ENCODE measurements around the gene TM9SF3. TPM values are rescaled to one million over a fixed set of nuclear protein-coding genes. Genes with fewer than 3 reads are reported as not detected.

Gene TM9SF3
- total RNA-seq, 4 donors from 2014 or later = 54.4 to 67.9 (median 59.5) TPM

DNA sequence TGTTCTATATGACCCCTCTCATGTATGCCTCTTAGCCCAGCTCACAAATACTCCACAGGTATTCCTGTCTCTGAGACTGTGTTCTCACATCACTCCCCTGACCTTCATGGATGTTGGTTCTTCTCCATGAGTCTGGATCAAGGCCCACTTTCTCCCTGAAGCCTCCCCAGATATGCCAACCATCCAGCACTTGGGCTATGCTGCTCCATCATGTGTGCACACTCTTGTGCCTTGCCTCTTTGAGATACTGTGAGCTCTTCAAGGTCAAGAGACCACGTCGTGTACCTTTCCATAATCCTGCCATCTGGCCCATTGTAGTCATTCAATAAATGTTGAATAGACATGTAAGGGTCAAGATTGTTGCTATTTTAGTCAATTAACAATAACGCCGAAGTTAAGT, 30.1 kb upstream of the TM9SF3 start:
- H3K4me3 ChIP-seq (ENCODE audit: low read depth, poor library complexity, severe bottlenecking) = no peak overlapping the region
- intact Hi-C loops (cut with DNase I; ENCODE audit: low total_unique reads) = no loop called here
- 94 to 97% methylated on average over 4 of the region's 4 CpGs for WGBS, 2 donors
- no peak for DNase-seq (ENCODE audit: low spot score in 2 of 2)
- TF ChIP-seq, protein P1, sequence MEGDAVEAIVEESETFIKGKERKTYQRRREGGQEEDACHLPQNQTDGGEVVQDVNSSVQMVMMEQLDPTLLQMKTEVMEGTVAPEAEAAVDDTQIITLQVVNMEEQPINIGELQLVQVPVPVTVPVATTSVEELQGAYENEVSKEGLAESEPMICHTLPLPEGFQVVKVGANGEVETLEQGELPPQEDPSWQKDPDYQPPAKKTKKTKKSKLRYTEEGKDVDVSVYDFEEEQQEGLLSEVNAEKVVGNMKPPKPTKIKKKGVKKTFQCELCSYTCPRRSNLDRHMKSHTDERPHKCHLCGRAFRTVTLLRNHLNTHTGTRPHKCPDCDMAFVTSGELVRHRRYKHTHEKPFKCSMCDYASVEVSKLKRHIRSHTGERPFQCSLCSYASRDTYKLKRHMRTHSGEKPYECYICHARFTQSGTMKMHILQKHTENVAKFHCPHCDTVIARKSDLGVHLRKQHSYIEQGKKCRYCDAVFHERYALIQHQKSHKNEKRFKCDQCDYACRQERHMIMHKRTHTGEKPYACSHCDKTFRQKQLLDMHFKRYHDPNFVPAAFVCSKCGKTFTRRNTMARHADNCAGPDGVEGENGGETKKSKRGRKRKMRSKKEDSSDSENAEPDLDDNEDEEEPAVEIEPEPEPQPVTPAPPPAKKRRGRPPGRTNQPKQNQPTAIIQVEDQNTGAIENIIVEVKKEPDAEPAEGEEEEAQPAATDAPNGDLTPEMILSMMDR (IDR thresholded peaks at IDR 0.05) = no peak
- no peak for TF ChIP-seq POLR2A (IDR thresholded peaks at IDR 0.05)

DNA sequence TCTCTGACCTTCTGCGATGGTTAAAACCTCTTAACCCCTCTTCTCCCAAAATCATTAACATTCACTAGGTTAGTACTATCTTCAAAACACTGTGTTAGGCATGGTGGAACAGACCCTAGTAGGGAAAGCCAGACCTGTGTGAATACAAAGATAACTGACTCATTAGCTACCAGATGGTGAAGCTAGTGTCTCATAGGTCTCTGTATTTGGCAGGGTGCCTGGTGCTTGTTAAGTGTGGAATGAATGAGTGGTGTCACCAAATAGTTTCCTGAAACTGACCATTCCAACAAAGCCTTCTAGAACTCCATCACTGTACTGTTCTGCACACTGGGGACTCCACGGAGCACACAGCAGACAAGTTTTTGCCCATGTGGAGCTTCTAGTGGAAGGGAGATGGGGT, 27.7 kb upstream of the TM9SF3 start:
- no peak overlapping the region for H3K4me3 ChIP-seq (ENCODE audit: low read depth, poor library complexity, severe bottlenecking)
- 63 to 69% methylated on average over 2 of the region's 2 CpGs for WGBS, 2 donors
- intact Hi-C loops (cut with DNase I; ENCODE audit: low total_unique reads) = no loop called here
- TF ChIP-seq POLR2A (IDR thresholded peaks at IDR 0.05) = no peak
- TF ChIP-seq, protein P1 (IDR thresholded peaks at IDR 0.05) = no peak
- no peak for DNase-seq (ENCODE audit: low spot score in 2 of 2)

DNA sequence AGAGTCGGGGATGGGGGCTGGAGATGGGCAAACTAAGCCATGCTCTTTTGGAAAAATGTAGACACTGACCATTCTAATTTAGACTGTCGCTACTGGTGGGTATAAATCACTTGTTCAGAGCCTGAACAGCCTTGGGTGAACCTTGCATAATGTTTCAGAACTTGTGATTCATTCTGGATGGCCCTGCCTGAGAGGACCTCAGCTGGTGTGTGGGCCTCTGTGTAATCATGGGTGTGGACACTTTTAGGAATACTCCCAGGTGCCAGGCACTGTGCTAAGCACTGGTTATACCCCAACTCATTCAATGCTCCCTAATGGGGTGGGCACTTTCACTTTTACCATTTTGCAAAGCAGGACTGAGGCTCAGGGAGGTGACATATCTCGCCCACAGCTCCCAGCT, 26.8 kb upstream of the TM9SF3 start:
- DNase-seq (ENCODE audit: low spot score in 2 of 2) = no peak
- TF ChIP-seq POLR2A (IDR thresholded peaks at IDR 0.05) = no peak
- TF ChIP-seq, protein P1 (IDR thresholded peaks at IDR 0.05) = no peak
- intact Hi-C loops (cut with DNase I; ENCODE audit: low total_unique reads) = no loop called here
- 91 to 98% methylated on average over 3 of the region's 3 CpGs for WGBS, 2 donors
- H3K4me3 ChIP-seq (ENCODE audit: low read depth, poor library complexity, severe bottlenecking) = no peak overlapping the region

DNA sequence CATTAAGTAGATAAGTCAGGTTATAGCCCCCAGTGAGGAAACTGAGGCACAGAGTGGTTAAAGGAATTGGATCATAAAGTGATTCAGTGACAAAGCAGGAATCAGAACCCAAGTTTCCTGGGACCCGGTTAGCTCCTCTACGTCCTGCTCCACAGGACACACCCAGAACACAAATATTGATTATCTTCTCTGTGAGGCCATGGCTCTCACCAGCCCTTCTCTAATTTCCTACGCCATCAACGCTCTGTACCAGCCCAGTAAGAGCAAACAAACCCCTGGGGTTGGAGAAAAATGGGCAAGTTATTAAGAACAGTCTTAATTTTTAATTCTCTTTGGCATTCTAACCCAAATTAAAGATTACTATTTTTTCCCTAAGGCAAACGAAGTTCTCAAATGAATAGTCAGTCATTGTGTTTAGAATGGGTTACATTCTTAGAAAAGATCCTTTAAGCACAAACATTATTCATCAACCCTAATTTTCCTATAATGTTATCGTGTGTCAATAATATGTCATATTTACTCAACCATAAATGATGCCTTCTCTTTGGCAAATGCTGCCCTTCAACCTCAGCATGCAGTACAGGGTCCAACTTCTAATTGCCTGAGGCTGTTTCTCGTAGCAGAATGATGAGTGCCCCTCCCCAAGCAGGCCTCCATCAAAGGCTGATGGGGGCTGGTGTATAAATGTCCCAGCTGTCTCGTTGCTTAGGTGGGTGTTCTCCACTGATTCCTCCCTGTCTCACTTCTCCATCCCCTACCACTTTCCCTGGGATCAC, 25.4 kb upstream of the TM9SF3 start:
- intact Hi-C loops (cut with DNase I; ENCODE audit: low total_unique reads) = no loop called here
- DNase-seq (ENCODE audit: low spot score in 2 of 2) = no peak
- no peak overlapping the region for H3K4me3 ChIP-seq (ENCODE audit: low read depth, poor library complexity, severe bottlenecking)
- no peak for TF ChIP-seq POLR2A (IDR thresholded peaks at IDR 0.05)
- TF ChIP-seq, protein P1 (IDR thresholded peaks at IDR 0.05) = no peak
- 64 to 69% methylated on average over 8 of the region's 8 CpGs for WGBS, 2 donors

DNA sequence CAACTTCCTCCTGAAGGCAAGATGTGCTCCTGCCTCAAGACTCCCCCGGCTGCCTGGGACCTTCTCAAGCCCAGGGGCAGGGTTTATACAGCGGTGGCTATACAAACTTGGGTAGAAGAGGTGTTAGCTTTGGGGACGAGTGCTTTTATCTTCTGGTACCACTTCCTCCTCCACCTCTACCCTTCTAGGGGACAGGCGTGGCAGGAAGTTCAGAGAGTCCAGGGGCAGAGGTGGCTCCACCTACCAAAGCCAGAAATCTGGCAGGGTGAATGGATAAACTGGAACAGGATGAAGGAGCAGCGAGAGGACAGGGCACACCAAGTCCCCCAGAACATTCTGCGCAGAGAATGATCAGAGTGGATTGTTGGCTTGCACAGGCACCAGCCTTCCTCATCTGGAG, 24.0 kb upstream of the TM9SF3 start:
- no peak overlapping the region for H3K4me3 ChIP-seq (ENCODE audit: low read depth, poor library complexity, severe bottlenecking)
- no peak for TF ChIP-seq POLR2A (IDR thresholded peaks at IDR 0.05)
- TF ChIP-seq, protein P1 (IDR thresholded peaks at IDR 0.05) = no peak
- no peak for DNase-seq (ENCODE audit: low spot score in 2 of 2)
- intact Hi-C loops (cut with DNase I; ENCODE audit: low total_unique reads) = no loop called here
- 72 to 76% methylated on average over 6 of the region's 6 CpGs for WGBS, 2 donors

DNA sequence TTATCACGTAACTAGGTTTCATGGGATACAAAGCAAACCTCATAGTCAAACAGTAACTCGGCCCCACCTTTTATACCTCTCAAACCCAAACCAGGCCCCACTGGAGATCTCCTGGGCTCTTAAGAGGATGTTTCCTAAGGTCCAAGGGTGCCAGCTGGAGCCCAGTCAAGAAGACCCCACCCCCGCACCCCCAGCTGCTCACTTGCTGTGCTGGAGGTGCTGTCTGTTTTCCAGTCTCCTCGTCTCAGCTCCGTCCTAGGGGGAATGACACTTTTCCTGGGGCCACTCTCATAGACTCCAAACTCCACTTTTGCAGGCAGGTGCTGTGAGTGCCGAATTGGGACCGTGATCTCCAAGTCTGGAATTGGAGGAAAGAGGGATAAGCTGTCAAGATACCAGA, 22.7 kb upstream of the TM9SF3 start:
- intact Hi-C loops (cut with DNase I; ENCODE audit: low total_unique reads) = no loop called here
- whole genome bisulfite sequencing, 2 donors = 85 to 89% methylated on average over 7 of the region's 7 CpGs
- no peak for TF ChIP-seq POLR2A (IDR thresholded peaks at IDR 0.05)
- TF ChIP-seq, protein P1 (IDR thresholded peaks at IDR 0.05) = no peak
- DNase-seq (ENCODE audit: low spot score in 2 of 2) = no peak
- H3K4me3 ChIP-seq (ENCODE audit: low read depth, poor library complexity, severe bottlenecking) = no peak overlapping the region
